MCF 10A (cell line): ENCODE data around the gene ANKFY1. TPM values are rescaled to one million over a fixed set of nuclear protein-coding genes. Genes with fewer than 3 reads are reported as not detected.

Experiments
- BruUV-seq: library from RNA; stranded (reverse); fragments of 400-500 nt; replicated peaks from 2 replicates; lab custom pipeline; 2021; lab: Mats Ljungman, UMichigan
- CTCF ChIA-PET: fragments of 300-600 bp; sonication (Branson Sonifier 250); formaldehyde crosslinking; extraction: SDS; loops from one replicate; lab custom pipeline; 2021; ENCODE audit warnings: antibody characterized with exemption, inconsistent platforms; lab: Yijun Ruan, JAX
- POLR2A ChIA-PET: fragments of 300-600, 350-650 bp; sonication (Branson Sonifier 250); formaldehyde crosslinking; extraction: SDS; loops from one replicate; lab custom pipeline; 2020; ENCODE audit warnings: antibody characterized with exemption, inconsistent platforms; lab: Yijun Ruan, JAX
- DNase-seq: peaks from one replicate; pipeline ENCODE4 v3.0.0-alpha.2; 2018; ENCODE audit not compliant: unreplicated experiment
- H3K27ac Mint-ChIP-seq: one replicate; pipeline ENCODE4 v1.8.0; 2022; ENCODE audit warnings: mild to moderate bottlenecking, low read depth, mixed read lengths; ENCODE audit not compliant: unreplicated experiment
- H3K27me3 Mint-ChIP-seq: one replicate; pipeline ENCODE4 v1.8.0; 2022; ENCODE audit warnings: mixed read lengths; ENCODE audit not compliant: insufficient read depth, unreplicated experiment
- H3K36me3 Mint-ChIP-seq: one replicate; pipeline ENCODE4 v1.8.0; 2022; ENCODE audit warnings: mild to moderate bottlenecking, moderate library complexity, mixed read lengths; ENCODE audit not compliant: insufficient read depth, unreplicated experiment
- H3K4me1 Mint-ChIP-seq: one replicate; pipeline ENCODE4 v1.8.0; 2022; ENCODE audit warnings: mixed read lengths; ENCODE audit not compliant: insufficient read depth, unreplicated experiment
- H3K4me3 Mint-ChIP-seq: one replicate; pipeline ENCODE4 v1.8.0; 2022; ENCODE audit warnings: mild to moderate bottlenecking, moderate library complexity, mixed read lengths; ENCODE audit not compliant: unreplicated experiment
- H3K9me3 Mint-ChIP-seq: one replicate; pipeline ENCODE4 v1.8.0; 2022; ENCODE audit warnings: mixed read lengths; ENCODE audit not compliant: unreplicated experiment
- CTCF ChIP-seq: fragments of 200-600 bp; IDR thresholded peaks from one replicate; pipeline ENCODE4 v1.8.0; 2022; ENCODE audit warnings: antibody characterized with exemption, mild to moderate bottlenecking; ENCODE audit not compliant: unreplicated experiment
- intact Hi-C: fragments of 100-400 bp; cut with micrococcal nuclease; formaldehyde crosslinking; loops from 2 replicates; pipeline ENCODE4 v1.14.1; 2022
- total RNA-seq: library from RNA; stranded (reverse); gene quantifications from 2 replicates; pipeline ENCODE4 v1.2.3, GENCODE V29; 2022

Gene ANKFY1
- total RNA-seq, 1 experiment from 2014 or later = 34.9 TPM

- Mint-ChIP-seq H3K27ac (no peak overlapping the region), H3K36me3 (peaks cover 65% of the 10 kb centered on the region), H3K27me3 (no peaks in the 10 kb centered on the region), H3K9me3 (no peaks in the 10 kb centered on the region), H3K4me3 (no peak overlapping the region), H3K4me1 (peaks cover 11% of the 10 kb centered on the region)
- no peak for TF ChIP-seq CTCF
- no TSS peak for BruUV-seq
- POLR2A ChIA-PET = interaction anchor here (0.6 to 4.1 kb wide), 9 partner anchors 8 to 179 kb away, joined by 3 to 40 read pairs (median 5); partner anchors contain the start of genes ANKFY1, CYB5D2, UBE2G1 and ZZEF1
- intact Hi-C loops = loop anchor here (2.0 kb wide), 1 partner anchor 44 kb away; the partner anchor contains the start of genes CYB5D2 and ZZEF1
- peak; percentile 86 for DNase-seq
- CTCF ChIA-PET = interaction anchor here (0.6 to 1.1 kb wide), 5 partner anchors 25 to 701 kb away, joined by 3 to 9 read pairs (median 3); no protein-coding TSS in a partner anchor
Observed at GRCh38 chr17:4187076-4187475, 76.7 kb downstream of the ANKFY1 start.

- peaks cover 11% of the 10 kb centered on the region for H3K4me1 Mint-ChIP-seq
- intact Hi-C loops = loop anchor here (2.0 kb wide), 1 partner anchor 44 kb away; the partner anchor contains the start of genes CYB5D2 and ZZEF1
- no peak overlapping the region for H3K4me3 Mint-ChIP-seq
- DNase-seq = no peak
- TF ChIP-seq CTCF = no peak
- H3K27me3 Mint-ChIP-seq = no peaks in the 10 kb centered on the region
- H3K9me3 Mint-ChIP-seq = no peaks in the 10 kb centered on the region
- ChIA-PET POLR2A (interaction anchor here (0.6 to 4.1 kb wide), 6 partner anchors 21 to 348 kb away, joined by 3 to 40 read pairs (median 10); partner anchors contain the start of genes CYB5D2 and ZZEF1), CTCF (interaction anchor here (0.9 to 1.0 kb wide), 2 partner anchors 14 to 25 kb away, joined by 4 to 9 read pairs; no protein-coding TSS in a partner anchor)
- BruUV-seq = no TSS peak
- peaks cover 71% of the 10 kb centered on the region for H3K36me3 Mint-ChIP-seq
- H3K27ac Mint-ChIP-seq = no peak overlapping the region
Observed at GRCh38 chr17:4186357-4186881, 77.4 kb downstream of the ANKFY1 start.

DNA sequence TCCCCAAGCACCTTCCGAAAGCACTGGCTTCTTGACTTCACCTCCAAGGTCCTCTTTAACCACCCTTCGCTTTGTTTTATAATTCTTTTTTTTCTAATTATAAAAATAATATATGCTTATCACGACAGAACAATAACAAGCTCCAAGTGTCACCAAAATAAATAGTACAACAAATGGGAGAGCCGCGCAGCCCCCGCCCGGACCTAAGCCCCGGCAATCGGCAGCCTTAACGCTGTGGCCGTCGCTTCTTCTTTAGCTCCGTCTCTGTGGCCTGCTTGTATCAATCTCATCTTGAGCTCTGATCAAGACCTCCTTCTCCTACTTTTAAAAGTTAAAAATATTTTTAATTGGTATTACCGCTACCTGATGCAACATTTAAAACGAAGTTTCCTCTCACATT is 78.1 kb downstream of the ANKFY1 start:
- no peak overlapping the region for H3K27ac Mint-ChIP-seq
- ChIA-PET POLR2A (interaction anchor here (0.6 to 4.1 kb wide), 4 partner anchors 20 to 349 kb away, joined by 3 to 40 read pairs (median 11); partner anchors contain the start of genes CYB5D2 and ZZEF1), CTCF (interaction anchor here (0.8 to 1.0 kb wide), 3 partner anchors 9 to 14 kb away, joined by 3 to 4 read pairs (median 4); no protein-coding TSS in a partner anchor)
- H3K27me3 Mint-ChIP-seq = no peaks in the 10 kb centered on the region
- H3K4me3 Mint-ChIP-seq = no peak overlapping the region
- peaks cover 11% of the 10 kb centered on the region for H3K4me1 Mint-ChIP-seq
- intact Hi-C loops = loop anchor here (2.0 kb wide), 1 partner anchor 43 kb away; the partner anchor contains the start of genes CYB5D2 and ZZEF1
- no peak for TF ChIP-seq CTCF
- H3K36me3 Mint-ChIP-seq = peaks cover 78% of the 10 kb centered on the region
- H3K9me3 Mint-ChIP-seq = no peaks in the 10 kb centered on the region
- no TSS peak for BruUV-seq
- no peak for DNase-seq

GRCh38 chr17:4184811-4185210 is 79.0 kb downstream of the ANKFY1 start:
- intact Hi-C loops = no loop called here
- no peak for DNase-seq
- BruUV-seq = no TSS peak
- H3K9me3 Mint-ChIP-seq = no peaks in the 10 kb centered on the region
- H3K36me3 Mint-ChIP-seq = peaks cover 75% of the 10 kb centered on the region
- ChIA-PET CTCF (interaction anchor here (0.7 to 2.0 kb wide), 4 partner anchors 9 to 228 kb away, joined by 3 to 8 read pairs (median 4); no protein-coding TSS in a partner anchor), POLR2A (interaction anchor here (1.1 to 4.1 kb wide), 2 partner anchors 20 to 23 kb away, joined by 3 to 15 read pairs; no protein-coding TSS in a partner anchor)
- H3K27ac Mint-ChIP-seq = no peak overlapping the region
- H3K4me3 Mint-ChIP-seq = no peak overlapping the region
- no peaks in the 10 kb centered on the region for H3K27me3 Mint-ChIP-seq
- peaks cover 11% of the 10 kb centered on the region for H3K4me1 Mint-ChIP-seq
- TF ChIP-seq CTCF = no peak
